GM18508 (cell line): ENCODE measurements around the gene COTL1.
"Not testable (repeated sequence)": the region's sequence is repeated elsewhere in the genome, so short reads cannot be mapped to it uniquely, and the experiment has no call there.

ENCODE experiments used
- ATAC-seq: cut with Tn5 transposase; IDR thresholded peaks from one replicate; pipeline ENCODE4 v1.9.1; 2021; ENCODE audit warnings: moderate number of reproducible peaks; ENCODE audit not compliant: insufficient read depth, unreplicated experiment

Gene COTL1

GRCh38 chr16:84537491-84538151 is 80.3 kb downstream of the COTL1 start:
- no peak for ATAC-seq

GRCh38 chr16:84535851-84536250 is 82.0 kb downstream of the COTL1 start:
- ATAC-seq, result no peak

GRCh38 chr16:84535408-84535807 is 82.5 kb downstream of the COTL1 start:
- ATAC-seq, result no peak

GRCh38 chr16:84534815-84535214 is 83.1 kb downstream of the COTL1 start:
- ATAC-seq, result no peak

- ATAC-seq, result no peak
Measured at GRCh38 chr16:84532855-84533486, 84.9 kb downstream of the COTL1 start.

- no peak for ATAC-seq
Measured at GRCh38 chr16:84532291-84532724, 85.6 kb downstream of the COTL1 start.

- ATAC-seq, result no peak
Measured at GRCh38 chr16:84531671-84532111, 86.2 kb downstream of the COTL1 start.

- ATAC-seq, result no peak
Measured at GRCh38 chr16:84530590-84530989, 87.3 kb downstream of the COTL1 start.

GRCh38 chr16:84529607-84530006 is 88.3 kb downstream of the COTL1 start:
- ATAC-seq, result no peak

GRCh38 chr16:84528322-84528721 is 89.6 kb downstream of the COTL1 start:
- no peak for ATAC-seq

- ATAC-seq, result no peak
Measured at GRCh38 chr16:84527532-84528269, 90.2 kb downstream of the COTL1 start.

GRCh38 chr16:84526794-84527531 is 90.9 kb downstream of the COTL1 start:
- ATAC-seq, result no peak

GRCh38 chr16:84524941-84525581 is 92.8 kb downstream of the COTL1 start:
- ATAC-seq, result not testable (repeated sequence)

- ATAC-seq, result no peak
Measured at GRCh38 chr16:84524346-84524920, 93.4 kb downstream of the COTL1 start.

- no peak for ATAC-seq
Measured at GRCh38 chr16:84521497-84521770, 96.4 kb downstream of the COTL1 start.

- ATAC-seq, result no peak
Measured at GRCh38 chr16:84520725-84521496, 97.0 kb downstream of the COTL1 start.

GRCh38 chr16:84519855-84520254 is 98.0 kb downstream of the COTL1 start:
- no peak for ATAC-seq

- ATAC-seq, result no peak
Measured at GRCh38 chr16:84518804-84519341, 99.0 kb downstream of the COTL1 start.

GRCh38 chr16:84518220-84518619 is 99.7 kb downstream of the COTL1 start:
- ATAC-seq, result not testable (repeated sequence)
